Measurements from ENCODE around the gene ZMYND12.

Gene ZMYND12

GRCh38 chr1:42427240-42427639 lies 28.6 kb downstream of the ZMYND12 start:
- no peak for ATAC-seq
- H3K4me3 Mint-ChIP-seq = no peak overlapping the region
- H3K27ac Mint-ChIP-seq = no peak overlapping the region

DNA sequence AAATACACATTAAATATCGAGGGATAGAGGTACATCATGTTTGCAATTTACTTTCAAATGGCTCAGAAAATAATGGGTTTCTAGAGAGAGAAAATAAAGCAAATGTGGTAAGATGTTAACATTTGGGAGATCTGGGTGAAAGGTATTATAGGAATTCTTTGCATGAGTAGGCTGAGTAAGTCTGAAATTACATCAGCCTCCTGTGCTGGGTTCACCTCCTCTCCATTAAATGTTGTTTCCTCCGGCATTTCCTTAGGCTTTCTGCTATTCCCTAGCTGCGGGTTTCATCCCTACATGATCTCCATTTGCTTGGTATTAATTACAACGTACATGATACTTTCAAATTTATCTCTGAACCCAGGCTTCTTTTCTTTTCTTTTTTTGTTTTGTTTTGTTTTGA lies 31.6 kb downstream of the ZMYND12 start:
- H3K36me3 Mint-ChIP-seq = no peaks in the 10 kb centered on the region
- H3K4me3 Mint-ChIP-seq = no peak overlapping the region
- no peaks in the 10 kb centered on the region for H3K9me3 Mint-ChIP-seq
- ATAC-seq = no peak
- no peaks in the 10 kb centered on the region for H3K4me1 Mint-ChIP-seq
- H3K27me3 Mint-ChIP-seq = peaks cover 29% of the 10 kb centered on the region
- no peak overlapping the region for H3K27ac Mint-ChIP-seq

More at GRCh38 chr1:42427240-42427639, 28.6 kb downstream of the ZMYND12 start:
- no peaks in the 10 kb centered on the region for H3K4me1 Mint-ChIP-seq
- no peaks in the 10 kb centered on the region for H3K9me3 Mint-ChIP-seq
- H3K36me3 Mint-ChIP-seq = no peaks in the 10 kb centered on the region
- H3K27me3 Mint-ChIP-seq = peaks cover 14% of the 10 kb centered on the region

DNA sequence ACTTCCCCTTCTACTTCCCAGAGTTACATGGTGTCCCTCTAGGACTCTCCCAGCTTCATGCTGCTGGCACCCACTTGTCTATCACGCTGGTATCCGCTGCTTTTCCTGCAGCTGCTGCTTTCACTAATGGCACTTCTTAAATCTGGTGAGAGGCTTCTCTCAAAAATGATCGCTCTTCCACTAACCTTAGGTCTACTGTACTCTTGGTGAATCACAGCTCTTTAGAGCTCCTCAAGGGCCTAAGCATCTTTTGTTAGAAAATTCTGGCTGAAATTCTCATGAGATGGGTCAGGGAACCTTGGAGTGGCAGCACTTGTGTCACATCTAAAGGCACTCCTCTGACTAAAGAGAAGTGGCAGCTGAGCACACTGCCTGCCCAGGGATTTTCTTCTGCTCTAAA lies 32.1 kb downstream of the ZMYND12 start:
- no peaks in the 10 kb centered on the region for H3K4me1 Mint-ChIP-seq
- H3K4me3 Mint-ChIP-seq = no peak overlapping the region
- no peaks in the 10 kb centered on the region for H3K36me3 Mint-ChIP-seq
- ATAC-seq = no peak
- H3K27me3 Mint-ChIP-seq = peaks cover 29% of the 10 kb centered on the region
- H3K27ac Mint-ChIP-seq = no peak overlapping the region
- H3K9me3 Mint-ChIP-seq = no peaks in the 10 kb centered on the region

DNA sequence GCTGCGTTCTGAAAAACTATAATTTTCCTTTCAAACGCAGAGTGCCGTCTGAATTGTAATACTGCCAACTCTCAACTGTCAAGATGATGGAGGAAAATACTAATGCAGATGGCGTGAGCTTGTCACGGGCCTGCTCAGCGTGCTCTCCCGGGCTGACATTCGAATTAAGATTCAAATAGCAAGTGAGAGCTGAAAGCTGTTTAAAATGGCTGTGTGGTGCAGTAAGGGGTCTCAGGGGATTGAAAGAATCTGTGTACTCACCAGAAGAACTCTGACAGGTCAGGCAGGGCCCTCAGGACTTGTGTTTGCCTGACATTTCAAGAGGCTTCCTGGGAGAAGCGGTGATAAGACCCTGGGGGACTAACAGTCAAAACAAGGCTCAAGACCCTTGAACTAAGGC lies 33.1 kb downstream of the ZMYND12 start:
- no peaks in the 10 kb centered on the region for H3K9me3 Mint-ChIP-seq
- no peaks in the 10 kb centered on the region for H3K4me1 Mint-ChIP-seq
- ATAC-seq = no peak
- H3K27me3 Mint-ChIP-seq = peaks cover 29% of the 10 kb centered on the region
- H3K27ac Mint-ChIP-seq = no peak overlapping the region
- no peak overlapping the region for H3K4me3 Mint-ChIP-seq
- no peaks in the 10 kb centered on the region for H3K36me3 Mint-ChIP-seq

DNA sequence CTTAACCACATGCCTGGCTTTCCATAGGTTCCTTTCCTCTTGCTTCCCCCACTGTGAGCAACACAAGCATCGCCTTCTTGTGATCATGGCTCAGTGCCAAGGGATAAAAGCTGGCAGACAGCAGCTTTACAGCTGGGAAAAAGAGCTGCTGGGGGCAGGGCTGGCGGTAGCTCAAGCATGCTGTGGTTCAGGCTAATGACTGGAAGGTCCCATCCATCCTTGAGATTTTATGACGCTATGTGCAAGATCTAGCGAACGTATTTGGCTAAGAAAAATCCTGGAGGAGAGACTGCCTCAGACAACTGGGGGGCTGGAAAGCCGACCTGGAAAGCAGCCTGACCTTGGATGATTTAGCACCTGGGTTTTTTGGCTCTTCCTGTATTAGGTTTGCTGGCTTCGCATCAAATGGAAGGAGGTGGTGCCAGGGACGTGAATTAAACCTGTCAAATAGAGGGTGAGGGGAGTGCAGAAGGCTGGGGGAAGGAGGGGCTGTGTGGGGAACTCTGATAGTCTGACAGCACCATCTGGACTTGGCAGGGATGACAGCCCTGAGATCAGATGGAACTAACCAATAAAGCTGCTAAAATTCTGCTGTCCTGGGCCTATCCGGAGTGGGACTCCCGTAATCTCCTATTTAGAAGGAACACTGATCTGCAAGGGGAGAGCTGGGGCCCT lies 34.8 kb downstream of the ZMYND12 start:
- ATAC-seq = no peak
- H3K36me3 Mint-ChIP-seq = no peaks in the 10 kb centered on the region
- H3K27me3 Mint-ChIP-seq = peaks cover 29% of the 10 kb centered on the region
- no peaks in the 10 kb centered on the region for H3K9me3 Mint-ChIP-seq
- no peak overlapping the region for H3K27ac Mint-ChIP-seq
- no peaks in the 10 kb centered on the region for H3K4me1 Mint-ChIP-seq
- no peak overlapping the region for H3K4me3 Mint-ChIP-seq

DNA sequence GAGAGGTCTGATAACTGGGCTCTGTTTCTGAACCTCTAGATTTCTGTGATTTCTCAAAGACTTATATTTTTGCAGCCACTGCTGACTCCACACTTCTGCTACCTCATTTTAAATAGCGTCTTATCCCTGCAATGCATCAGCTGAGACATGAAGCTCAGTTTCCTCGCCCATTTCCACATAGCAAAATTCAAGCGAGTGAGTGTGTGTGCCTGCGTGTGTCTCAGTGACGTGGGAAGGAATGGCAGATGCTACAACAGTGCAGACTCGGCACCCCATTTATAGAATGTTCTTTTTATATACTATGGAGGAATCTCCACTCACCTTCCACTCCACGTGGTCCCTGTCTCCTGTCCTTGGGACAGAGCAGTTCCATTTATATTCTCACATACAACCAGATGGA lies 35.7 kb downstream of the ZMYND12 start:
- no peaks in the 10 kb centered on the region for H3K9me3 Mint-ChIP-seq
- H3K4me1 Mint-ChIP-seq = no peaks in the 10 kb centered on the region
- no peak for ATAC-seq
- no peak overlapping the region for H3K27ac Mint-ChIP-seq
- peaks cover 34% of the 10 kb centered on the region for H3K27me3 Mint-ChIP-seq
- H3K4me3 Mint-ChIP-seq = no peak overlapping the region
- H3K36me3 Mint-ChIP-seq = no peaks in the 10 kb centered on the region

- H3K27ac Mint-ChIP-seq = no peak overlapping the region
- H3K4me1 Mint-ChIP-seq = no peaks in the 10 kb centered on the region
- H3K27me3 Mint-ChIP-seq = peaks cover 39% of the 10 kb centered on the region
- no peak for ATAC-seq
- no peaks in the 10 kb centered on the region for H3K9me3 Mint-ChIP-seq
- no peaks in the 10 kb centered on the region for H3K36me3 Mint-ChIP-seq
- H3K4me3 Mint-ChIP-seq = no peak overlapping the region
Observed at GRCh38 chr1:42419126-42419821, 36.5 kb downstream of the ZMYND12 start.

DNA sequence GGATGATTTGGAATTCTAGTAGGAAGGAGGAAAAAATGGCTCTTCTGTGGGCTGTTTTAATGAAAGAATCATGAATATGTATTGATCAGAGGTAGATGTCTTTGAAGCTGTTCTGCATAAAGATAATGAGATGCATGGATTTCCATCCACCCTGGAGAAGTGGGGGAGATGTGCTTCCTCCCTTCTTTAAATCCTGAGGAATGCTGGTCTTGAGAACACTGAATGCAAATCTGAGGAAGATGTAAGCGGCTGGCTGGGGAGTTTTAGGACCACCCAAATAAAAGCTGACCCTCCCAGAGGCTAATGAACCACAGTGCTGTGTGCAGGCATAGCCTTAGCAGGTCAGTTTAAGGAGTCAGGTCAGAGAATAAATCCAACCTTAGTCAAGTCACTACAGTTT lies 37.3 kb downstream of the ZMYND12 start:
- no peaks in the 10 kb centered on the region for H3K36me3 Mint-ChIP-seq
- H3K27ac Mint-ChIP-seq = no peak overlapping the region
- no peaks in the 10 kb centered on the region for H3K4me1 Mint-ChIP-seq
- H3K27me3 Mint-ChIP-seq = peaks cover 34% of the 10 kb centered on the region
- no peaks in the 10 kb centered on the region for H3K9me3 Mint-ChIP-seq
- H3K4me3 Mint-ChIP-seq = no peak overlapping the region
- no peak for ATAC-seq

DNA sequence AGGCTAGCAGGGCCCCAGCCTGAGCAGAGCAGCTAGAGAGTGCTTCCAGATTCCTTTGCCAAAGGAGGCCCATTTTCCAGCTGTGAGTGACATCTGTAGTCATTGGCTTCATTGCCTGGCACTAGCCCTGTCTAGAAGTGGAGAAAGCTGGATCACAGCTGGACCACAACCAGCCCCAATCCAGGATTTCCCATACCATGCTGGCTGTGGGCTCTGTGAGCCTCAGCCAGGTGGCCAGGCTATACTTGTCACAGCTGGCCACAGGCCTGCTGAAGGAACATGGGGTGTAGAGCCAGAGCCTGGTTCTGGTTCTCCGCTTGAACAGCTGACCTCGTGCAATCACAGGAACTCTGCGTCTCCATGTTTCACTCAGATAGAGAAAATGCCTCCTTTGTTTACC lies 38.7 kb downstream of the ZMYND12 start:
- Mint-ChIP-seq H3K27me3 (peaks cover 31% of the 10 kb centered on the region), H3K4me3 (no peak overlapping the region), H3K27ac (no peak overlapping the region), H3K36me3 (no peaks in the 10 kb centered on the region), H3K9me3 (no peaks in the 10 kb centered on the region), H3K4me1 (no peaks in the 10 kb centered on the region)
- ATAC-seq = no peak

- no peak for ATAC-seq
- Mint-ChIP-seq H3K27ac (no peak overlapping the region), H3K27me3 (peaks cover 32% of the 10 kb centered on the region), H3K9me3 (no peaks in the 10 kb centered on the region), H3K4me1 (no peaks in the 10 kb centered on the region), H3K36me3 (no peaks in the 10 kb centered on the region), H3K4me3 (no peak overlapping the region)
Observed at GRCh38 chr1:42414551-42415496, 41.0 kb downstream of the ZMYND12 start.

DNA sequence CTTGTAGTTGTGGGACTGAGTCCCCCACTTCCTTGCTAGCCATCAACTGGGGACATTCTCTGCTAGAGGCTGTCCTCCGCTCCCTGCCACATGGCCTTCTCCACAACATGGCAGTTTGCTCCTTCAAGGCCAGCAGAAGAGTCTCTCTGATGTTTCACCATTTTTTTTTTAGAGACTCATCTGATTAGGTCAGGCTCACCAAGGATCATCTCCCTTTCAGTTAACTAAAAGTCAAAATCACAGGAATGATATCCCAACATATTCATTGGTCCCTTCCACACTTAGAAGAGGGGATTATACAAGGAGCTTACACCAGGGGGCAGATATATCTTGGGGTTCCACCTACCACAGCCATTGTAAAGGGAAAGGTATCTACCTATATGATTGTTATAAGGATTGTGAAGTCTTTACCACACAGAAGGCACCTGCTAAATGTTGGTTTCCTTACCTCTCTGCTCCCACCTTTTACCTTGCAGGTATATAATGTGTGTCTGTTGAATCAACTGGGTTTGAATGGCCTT lies 51.9 kb downstream of the ZMYND12 start:
- Mint-ChIP-seq H3K36me3 (no peaks in the 10 kb centered on the region), H3K4me3 (no peak overlapping the region), H3K4me1 (no peaks in the 10 kb centered on the region), H3K9me3 (no peaks in the 10 kb centered on the region), H3K27ac (no peak overlapping the region), H3K27me3 (peaks cover 24% of the 10 kb centered on the region)
- no peak for ATAC-seq

GRCh38 chr1:42399315-42400100 lies 56.3 kb downstream of the ZMYND12 start:
- Mint-ChIP-seq H3K27me3 (peaks cover 9% of the 10 kb centered on the region), H3K4me3 (no peak overlapping the region), H3K27ac (no peak overlapping the region), H3K9me3 (no peaks in the 10 kb centered on the region), H3K4me1 (no peaks in the 10 kb centered on the region), H3K36me3 (no peaks in the 10 kb centered on the region)
- no peak for ATAC-seq

DNA sequence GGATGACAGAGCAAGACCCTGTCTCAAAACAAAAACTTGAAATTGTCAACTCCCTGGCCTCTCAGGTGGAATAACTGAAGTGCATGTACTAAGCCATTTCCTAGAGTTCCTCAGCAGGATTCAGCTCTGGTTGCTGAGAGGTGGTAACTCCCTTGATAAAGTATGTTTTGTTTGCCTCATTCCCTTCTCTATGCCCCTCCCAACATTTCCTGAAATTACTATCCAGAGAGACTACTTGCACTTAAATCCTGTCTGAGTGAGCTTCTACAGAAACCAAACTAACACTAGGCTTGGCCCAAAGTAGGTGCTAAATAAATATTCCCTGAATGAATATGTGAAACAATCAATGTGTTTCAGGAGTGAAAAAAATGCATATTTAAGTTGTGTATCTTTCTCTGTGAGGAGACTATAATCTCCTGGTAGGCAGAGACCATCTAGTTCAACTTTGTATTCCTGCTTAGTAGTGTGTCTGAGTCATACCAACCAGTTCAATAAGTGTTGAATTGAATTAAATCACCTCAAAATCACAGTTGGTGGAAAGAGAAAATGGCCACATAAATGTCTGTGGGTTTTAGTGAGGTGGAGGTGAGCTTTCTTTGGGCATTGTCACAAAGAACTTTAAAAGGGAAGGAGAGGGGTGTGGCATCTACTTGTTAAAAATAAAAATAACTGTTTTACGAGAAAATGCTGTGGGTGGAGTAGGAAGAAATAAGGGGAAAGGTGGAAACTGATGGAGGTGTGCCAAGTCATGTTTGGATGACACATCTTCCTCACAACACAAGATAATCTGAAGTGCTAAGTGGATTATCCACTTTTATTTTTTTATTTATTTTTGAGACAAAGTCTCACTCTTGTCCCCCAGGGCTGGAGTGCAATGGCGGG lies 62.6 kb downstream of the ZMYND12 start:
- no peak overlapping the region for H3K27ac Mint-ChIP-seq
- ATAC-seq = no peak
- H3K27me3 Mint-ChIP-seq = peaks cover under 1% of the 10 kb centered on the region
- no peaks in the 10 kb centered on the region for H3K4me1 Mint-ChIP-seq
- no peak overlapping the region for H3K4me3 Mint-ChIP-seq
- no peaks in the 10 kb centered on the region for H3K36me3 Mint-ChIP-seq
- H3K9me3 Mint-ChIP-seq = no peaks in the 10 kb centered on the region

GRCh38 chr1:42392255-42392654 lies 63.6 kb downstream of the ZMYND12 start:
- ATAC-seq = no peak
- Mint-ChIP-seq H3K27me3 (peaks cover 8% of the 10 kb centered on the region), H3K36me3 (no peaks in the 10 kb centered on the region), H3K9me3 (no peaks in the 10 kb centered on the region), H3K27ac (no peak overlapping the region), H3K4me3 (no peak overlapping the region), H3K4me1 (no peaks in the 10 kb centered on the region)

All from stimulated activated memory B cell treated with anti-CD40 and anti-IgM and Interleukin-4, amounts not matched to agents 10 μg/mL and 1 μg/mL and 100 μg/mL, for 72 hours (primary cell).